ENCODE measurements around the gene CADM2. TPM values are rescaled to one million over a fixed set of nuclear protein-coding genes. Genes with fewer than 3 reads are reported as not detected.
A peak's percentile ranks its signal among the peaks of the same experiment; 100 is the strongest.

Gene CADM2
- total RNA-seq, 1 donor from 2014 or later = 6.8 TPM

DNA sequence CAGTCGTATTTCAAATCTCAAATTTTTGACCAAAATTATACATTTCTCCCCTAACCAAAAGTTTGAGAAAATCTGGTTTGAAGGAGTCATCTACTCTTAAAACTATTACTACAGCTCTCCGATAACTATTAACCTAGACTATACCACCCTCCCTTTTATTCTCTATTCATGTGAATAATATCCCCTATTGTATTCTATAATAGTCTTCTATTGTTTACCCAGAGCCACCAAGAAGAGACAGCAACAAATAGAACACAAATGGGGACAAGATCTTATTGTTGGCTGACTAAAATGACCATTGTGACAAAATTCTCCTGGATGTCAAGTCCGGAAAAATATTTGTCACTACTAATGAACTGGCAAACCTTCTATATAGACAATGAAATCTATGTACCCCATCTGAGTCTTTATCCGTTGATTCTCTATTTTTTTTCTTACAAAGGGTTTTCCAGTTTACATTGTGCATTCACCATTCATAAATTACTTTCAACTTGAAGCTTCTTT lies 618.0 kb downstream of the CADM2 start:
- TF ChIP-seq EZH2 (IDR thresholded peaks at IDR 0.05) (no peak), EZH2phosphoT487 (IDR thresholded peaks at IDR 0.05) (no peak), CTCF (IDR thresholded peaks at IDR 0.05) (no peak)
- no peaks in the 10 kb centered on the region for H3K4me1 Mint-ChIP-seq
- Histone ChIP-seq H4K20me1 (ENCODE audit: low read depth) (no peaks in the 10 kb centered on the region), H3K4me3 (no peak overlapping the region), H3K79me2 (ENCODE audit: low read depth) (no peaks in the 10 kb centered on the region), H3K9ac (no peak overlapping the region), H3F3A (ENCODE audit: low read depth) (no peaks in the 10 kb centered on the region), H3K27me3 (no peaks in the 10 kb centered on the region), H3K27ac (no peak overlapping the region), H3K4me2 (no peak overlapping the region), H2AFZ (replicated peaks) (no peak overlapping the region), H3K4me1 (no peaks in the 10 kb centered on the region), H3K36me3 (no peaks in the 10 kb centered on the region), H3K9me3 (ENCODE audit: low read depth) (no peaks in the 10 kb centered on the region)
- H3K36me3 Mint-ChIP-seq = no peaks in the 10 kb centered on the region
- H3K27ac Mint-ChIP-seq = no peak overlapping the region
- DNase-seq (ENCODE audit: low spot score) = no peak
- peaks cover 12% of the 10 kb centered on the region for H3K9me3 Mint-ChIP-seq
- no peak overlapping the region for H3K4me3 Mint-ChIP-seq
- H3K27me3 Mint-ChIP-seq (ENCODE audit: insufficient read depth, low read depth) = peaks cover 4% of the 10 kb centered on the region

- Mint-ChIP-seq H3K4me3 (no peak overlapping the region), H3K9me3 (no peaks in the 10 kb centered on the region), H3K36me3 (no peaks in the 10 kb centered on the region), H3K27me3 (ENCODE audit: insufficient read depth, low read depth) (peaks cover 2% of the 10 kb centered on the region), H3K27ac (no peak overlapping the region), H3K4me1 (peaks cover 23% of the 10 kb centered on the region)
- no peak overlapping the region for H3K4me2 ChIP-seq
- no peaks in the 10 kb centered on the region for H3F3A ChIP-seq (ENCODE audit: low read depth)
- no peak for TF ChIP-seq EZH2 (IDR thresholded peaks at IDR 0.05)
- TF ChIP-seq CTCF (IDR thresholded peaks at IDR 0.05) = no peak
- TF ChIP-seq EZH2phosphoT487 (IDR thresholded peaks at IDR 0.05) = no peak
- DNase-seq (ENCODE audit: low spot score) = no peak
- H2AFZ ChIP-seq (replicated peaks) = no peak overlapping the region
- no peaks in the 10 kb centered on the region for H3K9me3 ChIP-seq (ENCODE audit: low read depth)
- H3K79me2 ChIP-seq (ENCODE audit: low read depth) = no peaks in the 10 kb centered on the region
- peaks cover 14% of the 10 kb centered on the region for H3K4me1 ChIP-seq
- H4K20me1 ChIP-seq (ENCODE audit: low read depth) = no peaks in the 10 kb centered on the region
- H3K4me3 ChIP-seq = no peak overlapping the region
- H3K9ac ChIP-seq = no peak overlapping the region
- H3K27ac ChIP-seq = no peak overlapping the region
- no peaks in the 10 kb centered on the region for H3K36me3 ChIP-seq
- H3K27me3 ChIP-seq = no peaks in the 10 kb centered on the region
These were observed 626.1 kb downstream of the CADM2 start for GRCh38 chr3:85584779-85585356.

GRCh38 chr3:85586018-85586417 lies 627.2 kb downstream of the CADM2 start:
- Histone ChIP-seq H2AFZ (replicated peaks) (no peak overlapping the region), H3K4me1 (peaks cover 14% of the 10 kb centered on the region), H3K36me3 (no peaks in the 10 kb centered on the region), H3K9me3 (ENCODE audit: low read depth) (no peaks in the 10 kb centered on the region), H3K9ac (no peak overlapping the region), H3K79me2 (ENCODE audit: low read depth) (no peaks in the 10 kb centered on the region), H3K4me2 (peak overlapping the region; percentile 57), H3K4me3 (no peak overlapping the region), H3K27ac (no peak overlapping the region), H3K27me3 (no peaks in the 10 kb centered on the region), H3F3A (ENCODE audit: low read depth) (no peaks in the 10 kb centered on the region), H4K20me1 (ENCODE audit: low read depth) (no peaks in the 10 kb centered on the region)
- no peak overlapping the region for H3K4me3 Mint-ChIP-seq
- TF ChIP-seq CTCF (IDR thresholded peaks at IDR 0.05) (no peak), EZH2phosphoT487 (IDR thresholded peaks at IDR 0.05) (no peak), EZH2 (IDR thresholded peaks at IDR 0.05) (no peak)
- H3K4me1 Mint-ChIP-seq = peaks cover 23% of the 10 kb centered on the region
- no peak overlapping the region for H3K27ac Mint-ChIP-seq
- peaks cover 2% of the 10 kb centered on the region for H3K27me3 Mint-ChIP-seq (ENCODE audit: insufficient read depth, low read depth)
- H3K9me3 Mint-ChIP-seq = no peaks in the 10 kb centered on the region
- no peaks in the 10 kb centered on the region for H3K36me3 Mint-ChIP-seq
- DNase-seq (ENCODE audit: low spot score) = peak; percentile 68

All from neural progenitor cell (in vitro differentiated cells).